ENCODE results near the gene RPGRIP1L. TPM values are rescaled to one million over a fixed set of nuclear protein-coding genes. Genes with fewer than 3 reads are reported as not detected.

RPGRIP1L gene
- total and polyA plus RNA-seq, 2 of the 8 experiments (the other 6 are each of a cell fraction or from before 2014, with no cell fraction given) = 4.0 to 13.7 TPM

DNA sequence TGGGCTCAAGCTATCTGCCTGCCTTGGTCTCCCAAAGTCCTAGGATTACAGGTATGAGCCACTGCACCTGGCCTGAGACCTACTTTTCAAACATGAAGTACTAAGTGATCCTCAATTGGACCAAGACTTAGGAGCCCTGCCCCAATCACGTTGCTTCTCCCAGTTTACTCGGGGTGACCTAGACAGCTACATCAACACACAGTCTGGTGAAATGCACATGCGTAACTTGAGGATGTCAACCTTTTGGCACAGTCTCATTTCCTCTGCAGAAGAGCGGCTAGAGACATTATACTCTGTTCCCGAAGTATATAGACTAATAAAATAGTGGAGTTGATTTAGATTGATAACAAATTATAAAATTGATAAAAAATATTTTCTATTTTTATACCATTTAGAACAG lies 17.4 kb upstream of the RPGRIP1L start:
- H3K79me2 ChIP-seq (ENCODE audit: control insufficient read depth in 1 of 2, insufficient read depth in 2 of 2, low read length in 2 of 2) = peaks cover 0 to 39% of the 10 kb centered on the region in 2 experiments; a peak in 2 of 4 replicates
- 87% methylated on average over 5 of the region's 5 CpGs; no CpG with 5 or more reads in 1 of the 2 experiments for WGBS, 2 experiments (ENCODE audit: extremely low coverage in 1 of 2, insufficient coverage in 1 of 2, insufficient read length in 1 of 2, insufficient replicate concordance in 2 of 2, low coverage in 1 of 2, low lambda C conversion rate in 2 of 2, missing lambda C conversion rate in 1 of 2)
- POLR2A ChIA-PET (ENCODE audit: partially characterized antibody) = no interaction called here

More for the DNA sequence above, 17.4 kb upstream of the RPGRIP1L start:
- TF ChIP-seq SIN3A (conservative IDR thresholded peaks at IDR 0.05 in 1 of 2, IDR thresholded peaks at IDR 0.05 in 1 of 2; ENCODE audit: low read depth in 1 of 2, low read length in 2 of 2) = no peak
- TF ChIP-seq CTBP2 (IDR thresholded peaks at IDR 0.05; ENCODE audit: borderline replicate concordance, insufficient read depth, insufficient read length, low read length) = no peak
- TF ChIP-seq KDM4A (IDR thresholded peaks at IDR 0.05; ENCODE audit: low read depth, low read length, severe bottlenecking) = no peak
- TF ChIP-seq ZNF274 (IDR thresholded peaks at IDR 0.05; ENCODE audit: borderline replicate concordance, extremely low read depth, low read length) = no peak
- TF ChIP-seq CHD2 (IDR thresholded peaks at IDR 0.05; ENCODE audit: low read length) = no peak
- TF ChIP-seq SUZ12 (IDR thresholded peaks at IDR 0.05; ENCODE audit: low read length) = no peak
- no peak for TF ChIP-seq TAF7 (optimal IDR thresholded peaks at IDR 0.05; ENCODE audit: borderline replicate concordance, low read depth, low read length)
- TF ChIP-seq ASH2L (IDR thresholded peaks at IDR 0.05; ENCODE audit: low read length) = no peak
- TF ChIP-seq, protein P1, sequence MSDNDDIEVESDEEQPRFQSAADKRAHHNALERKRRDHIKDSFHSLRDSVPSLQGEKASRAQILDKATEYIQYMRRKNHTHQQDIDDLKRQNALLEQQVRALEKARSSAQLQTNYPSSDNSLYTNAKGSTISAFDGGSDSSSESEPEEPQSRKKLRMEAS (IDR thresholded peaks at IDR 0.05) = no peak
- no peak for TF ChIP-seq RXRA (IDR thresholded peaks at IDR 0.05; ENCODE audit: insufficient read depth, low read depth, low read length)
- no peak for TF ChIP-seq PHF8 (conservative IDR thresholded peaks at IDR 0.05; ENCODE audit: low read depth, low read length)
- TF ChIP-seq SRF (IDR thresholded peaks at IDR 0.05; ENCODE audit: low read depth, low read length) = no peak
- H3K4me3 ChIP-seq (ENCODE audit: extremely low read depth in 1 of 4, insufficient read depth in 2 of 4, low read depth in 3 of 4, low read length in 4 of 4) = no peak overlapping the region
- H3K9me3 ChIP-seq (ENCODE audit: insufficient read depth in 2 of 2, low read depth in 1 of 2, low read length in 1 of 2) = no peaks in the 10 kb centered on the region
- H3K4me1 ChIP-seq (replicated peaks in 1 of 4; ENCODE audit: control insufficient read depth in 3 of 4, insufficient read depth in 4 of 4, low read length in 3 of 4) = no peaks in the 10 kb centered on the region; a peak in 1 of 7 replicates
- no peak overlapping the region for H3K27ac ChIP-seq (ENCODE audit: low read depth, low read length)
- no peaks in the 10 kb centered on the region for H3K36me3 ChIP-seq (ENCODE audit: control insufficient read depth in 2 of 4, insufficient read depth in 4 of 4, low read length in 3 of 4)
- H4K5ac ChIP-seq (ENCODE audit: insufficient read length, low read depth, low read length) = no peak overlapping the region
- no peaks in the 10 kb centered on the region for H3K79me1 ChIP-seq (ENCODE audit: low read depth, low read length)
- no peaks in the 10 kb centered on the region for H3K27me3 ChIP-seq (replicated peaks in 1 of 4; ENCODE audit: control insufficient read depth in 3 of 4, extremely low read depth in 1 of 4, insufficient read depth in 3 of 4, low read length in 3 of 4)
- DNase-seq (ENCODE audit: low read depth in 1 of 2, low spot score in 2 of 2) = no peak
- H2AK5ac ChIP-seq (ENCODE audit: low read depth, low read length) = no peak overlapping the region
- H2AFZ ChIP-seq (ENCODE audit: low read length) = no peak overlapping the region
- no peak overlapping the region for H4K91ac ChIP-seq (replicated peaks; ENCODE audit: insufficient read length, low read length)
- no peak overlapping the region for H2BK20ac ChIP-seq (ENCODE audit: low read length)
- peaks cover 0 to 1% of the 10 kb centered on the region in 2 experiments for H4K20me1 ChIP-seq (replicated peaks in 1 of 2; ENCODE audit: control insufficient read depth in 1 of 2, insufficient read depth in 2 of 2, low read length in 2 of 2)
- no peak overlapping the region for H2BK15ac ChIP-seq (ENCODE audit: low read length)
- H2BK12ac ChIP-seq (ENCODE audit: low read depth, low read length) = no peak overlapping the region
- H3K4ac ChIP-seq (replicated peaks; ENCODE audit: insufficient read length, low read depth, low read length) = no peak overlapping the region
- H3K9ac ChIP-seq (replicated peaks in 1 of 4; ENCODE audit: extremely low read depth in 1 of 4, low read depth in 3 of 4, low read length in 3 of 4) = no peak overlapping the region
- H3K18ac ChIP-seq (ENCODE audit: extremely low read depth, low read length) = no peak overlapping the region
- H3K14ac ChIP-seq (ENCODE audit: insufficient read length) = no peak overlapping the region
- H3K56ac ChIP-seq (replicated peaks; ENCODE audit: insufficient read length, low read depth, low read length) = no peak overlapping the region
- CTCF ChIA-PET (ENCODE audit: partially characterized antibody) = interaction anchor here (7.8 kb wide), 1 partner anchor 22 kb away, joined by 39 read pairs; no protein-coding TSS in a partner anchor
- no peaks in the 10 kb centered on the region for H3K23me2 ChIP-seq (ENCODE audit: low read depth, low read length)
- H3K4me2 ChIP-seq (ENCODE audit: insufficient read depth in 1 of 2, low read depth in 2 of 2, low read length in 2 of 2) = no peak overlapping the region
- H2BK120ac ChIP-seq (replicated peaks; ENCODE audit: low read depth, low read length) = no peak overlapping the region
- H3K23ac ChIP-seq (ENCODE audit: insufficient read length) = no peak overlapping the region
- no peak overlapping the region for H2BK5ac ChIP-seq (ENCODE audit: low read depth, low read length)
- FAIRE-seq = no peak
- no peak overlapping the region for H4K8ac ChIP-seq (ENCODE audit: extremely low read depth, insufficient read depth, low read length)

Measured in H1 (cell line).